ENCODE results near the gene CNTN5. TPM values are rescaled to one million over a fixed set of nuclear protein-coding genes. Genes with fewer than 3 reads are reported as not detected.

CNTN5 gene
- total RNA-seq, 1 experiment from 2014 or later = not detected

DNA sequence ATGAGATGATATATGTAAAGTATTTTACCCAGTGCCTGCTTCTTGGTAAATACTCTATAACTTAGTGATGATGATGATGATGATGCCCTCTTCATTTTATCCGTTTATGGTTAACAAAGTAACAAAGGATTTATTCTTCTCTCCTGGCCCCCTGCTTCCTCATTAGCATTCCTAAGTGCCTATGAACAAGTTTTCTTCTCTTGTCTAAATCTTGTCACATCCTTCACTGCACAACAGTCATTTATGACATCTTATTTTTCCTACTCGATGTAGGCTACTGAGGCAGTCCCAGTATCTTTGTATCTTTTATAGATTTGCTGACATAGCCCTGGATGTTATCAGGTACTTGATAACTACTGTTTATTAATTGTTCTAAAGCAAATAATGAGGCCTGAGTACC, 911.9 kb downstream of the CNTN5 start:
- Histone ChIP-seq H3K27ac (ENCODE audit: insufficient read length, low read depth, low read length) (no peak overlapping the region), H3K9me3 (ENCODE audit: control insufficient read depth, low read depth, low read length) (peaks cover 10% of the 10 kb centered on the region), H2AFZ (ENCODE audit: low read length) (no peak overlapping the region), H2AK5ac (ENCODE audit: insufficient read length, low read length) (no peak overlapping the region), H4K8ac (replicated peaks; ENCODE audit: insufficient read length, low read depth, low read length) (no peak overlapping the region), H2BK5ac (ENCODE audit: insufficient read length, low read length) (no peak overlapping the region), H3K14ac (ENCODE audit: insufficient read depth, low read length) (no peak overlapping the region), H3K4me1 (ENCODE audit: insufficient read depth, low read length) (no peaks in the 10 kb centered on the region), H2BK15ac (ENCODE audit: low read depth, low read length) (no peak overlapping the region), H3K79me2 (ENCODE audit: insufficient read depth, low read length) (no peaks in the 10 kb centered on the region), H3K23me2 (ENCODE audit: insufficient read length, low read depth, low read length, poor library complexity, severe bottlenecking) (no peaks in the 10 kb centered on the region), H4K91ac (ENCODE audit: insufficient read length, low read depth, low read length) (no peak overlapping the region), H2BK20ac (ENCODE audit: low read depth, low read length, poor library complexity, severe bottlenecking) (no peak overlapping the region), H3K4me2 (ENCODE audit: insufficient read depth, insufficient read length, low read length) (no peak overlapping the region), H2BK12ac (ENCODE audit: insufficient read length, low read depth, low read length) (no peak overlapping the region), H3K27me3 (ENCODE audit: insufficient read depth, low read length) (no peaks in the 10 kb centered on the region), H2BK120ac (ENCODE audit: low read depth, low read length, poor library complexity, severe bottlenecking) (no peak overlapping the region), H3K18ac (ENCODE audit: insufficient read length, low read depth, low read length) (no peak overlapping the region), H4K20me1 (ENCODE audit: control insufficient read depth, insufficient read depth, insufficient read length) (no peaks in the 10 kb centered on the region), H3K56ac (ENCODE audit: insufficient read length, low read depth, low read length) (no peak overlapping the region), H3K79me1 (ENCODE audit: insufficient read depth, low read depth, low read length, poor library complexity, severe bottlenecking) (no peaks in the 10 kb centered on the region), H3T11ph (ENCODE audit: low read length) (no peak overlapping the region), H3K23ac (ENCODE audit: insufficient read length, low read depth, low read length) (no peak overlapping the region), H3K4ac (ENCODE audit: low read depth, low read length) (no peak overlapping the region), H4K5ac (ENCODE audit: insufficient read length, low read depth, low read length) (no peak overlapping the region), H3K9ac (ENCODE audit: extremely low read depth, insufficient read length, low read length) (no peak overlapping the region)
- no peak for DNase-seq
- Mint-ChIP-seq H3K4me1 (peaks cover 2 to 3% of the 10 kb centered on the region in 2 experiments), H3K4me3 (no peak overlapping the region), H3K36me3 (ENCODE audit: insufficient read depth in 1 of 3, low read depth in 3 of 3) (peaks cover 16 to 29% (median 25%) of the 10 kb centered on the region in 3 experiments), H3K27me3 (ENCODE audit: low read depth) (no peaks in the 10 kb centered on the region), H3K9me3 (peaks cover 22 to 25% of the 10 kb centered on the region in 2 experiments), H3K27ac (no peak overlapping the region)
- no CpG with 5 or more reads among the region's 2 CpGs for WGBS (ENCODE audit: extremely low coverage, insufficient read length, low lambda C conversion rate)
- TF ChIP-seq, protein P1, sequence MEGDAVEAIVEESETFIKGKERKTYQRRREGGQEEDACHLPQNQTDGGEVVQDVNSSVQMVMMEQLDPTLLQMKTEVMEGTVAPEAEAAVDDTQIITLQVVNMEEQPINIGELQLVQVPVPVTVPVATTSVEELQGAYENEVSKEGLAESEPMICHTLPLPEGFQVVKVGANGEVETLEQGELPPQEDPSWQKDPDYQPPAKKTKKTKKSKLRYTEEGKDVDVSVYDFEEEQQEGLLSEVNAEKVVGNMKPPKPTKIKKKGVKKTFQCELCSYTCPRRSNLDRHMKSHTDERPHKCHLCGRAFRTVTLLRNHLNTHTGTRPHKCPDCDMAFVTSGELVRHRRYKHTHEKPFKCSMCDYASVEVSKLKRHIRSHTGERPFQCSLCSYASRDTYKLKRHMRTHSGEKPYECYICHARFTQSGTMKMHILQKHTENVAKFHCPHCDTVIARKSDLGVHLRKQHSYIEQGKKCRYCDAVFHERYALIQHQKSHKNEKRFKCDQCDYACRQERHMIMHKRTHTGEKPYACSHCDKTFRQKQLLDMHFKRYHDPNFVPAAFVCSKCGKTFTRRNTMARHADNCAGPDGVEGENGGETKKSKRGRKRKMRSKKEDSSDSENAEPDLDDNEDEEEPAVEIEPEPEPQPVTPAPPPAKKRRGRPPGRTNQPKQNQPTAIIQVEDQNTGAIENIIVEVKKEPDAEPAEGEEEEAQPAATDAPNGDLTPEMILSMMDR (conservative IDR thresholded peaks at IDR 0.05) = no peak
